HFF-Myc (cell line): ENCODE results near the gene ZNF598.

Experiments
- DNase-seq: peaks from one replicate; pipeline ENCODE4 v3.0.0-alpha.2; 2011; ENCODE audit warnings: low read depth; ENCODE audit errors: extremely low read depth
- H3K4me3 ChIP-seq: replicated peaks from 2 replicates; pipeline ENCODE4 v1.5.1; 2011; ENCODE audit warnings: low read depth, mild to moderate bottlenecking, control low read depth, low read length
- CTCF ChIP-seq: IDR thresholded peaks from 2 replicates; pipeline ENCODE4 v1.5.1; 2012; ENCODE audit warnings: mild to moderate bottlenecking, low read depth, low read length, control low read depth; ENCODE audit errors: missing control alignments

The ZNF598 gene

GRCh38 chr16:1999866-2000514 is 9.6 kb downstream of the ZNF598 start:
- DNase-seq: no peak
- TF ChIP-seq CTCF: no peak
- H3K4me3 ChIP-seq: no peak overlapping the region

- TF ChIP-seq CTCF: no peak
- no peak for DNase-seq
- H3K4me3 ChIP-seq: no peak overlapping the region
Measured at GRCh38 chr16:1998852-1999801, 10.5 kb downstream of the ZNF598 start.

- TF ChIP-seq CTCF: no peak
- no peak overlapping the region for H3K4me3 ChIP-seq
- DNase-seq: no peak
Measured at GRCh38 chr16:1998360-1998835, 11.2 kb downstream of the ZNF598 start.

GRCh38 chr16:1997494-1998359 is 11.9 kb downstream of the ZNF598 start:
- DNase-seq: no peak

GRCh38 chr16:1993731-1994131 is 15.9 kb downstream of the ZNF598 start:
- no peak overlapping the region for H3K4me3 ChIP-seq
- TF ChIP-seq CTCF: no peak
- no peak for DNase-seq

More at GRCh38 chr16:1997494-1998359, 11.9 kb downstream of the ZNF598 start:
- no peak overlapping the region for H3K4me3 ChIP-seq
- no peak for TF ChIP-seq CTCF

- no peak for TF ChIP-seq CTCF
- DNase-seq: no peak
- H3K4me3 ChIP-seq: no peak overlapping the region
Measured at GRCh38 chr16:1992704-1993317, 16.8 kb downstream of the ZNF598 start.
